ENCODE results near the gene TNRC18.
"Not testable (repeated sequence)": the region's sequence is repeated elsewhere in the genome, so short reads cannot be mapped to it uniquely, and the experiment has no call there.

TNRC18 gene

GRCh38 chr7:5267829-5268228 lies 155.8 kb downstream of the TNRC18 start:
- not testable (repeated sequence) for DNase-seq (ENCODE audit: low spot score)

- no peak for DNase-seq (ENCODE audit: low spot score)
These were observed 157.2 kb downstream of the TNRC18 start for GRCh38 chr7:5266191-5267028.

DNA sequence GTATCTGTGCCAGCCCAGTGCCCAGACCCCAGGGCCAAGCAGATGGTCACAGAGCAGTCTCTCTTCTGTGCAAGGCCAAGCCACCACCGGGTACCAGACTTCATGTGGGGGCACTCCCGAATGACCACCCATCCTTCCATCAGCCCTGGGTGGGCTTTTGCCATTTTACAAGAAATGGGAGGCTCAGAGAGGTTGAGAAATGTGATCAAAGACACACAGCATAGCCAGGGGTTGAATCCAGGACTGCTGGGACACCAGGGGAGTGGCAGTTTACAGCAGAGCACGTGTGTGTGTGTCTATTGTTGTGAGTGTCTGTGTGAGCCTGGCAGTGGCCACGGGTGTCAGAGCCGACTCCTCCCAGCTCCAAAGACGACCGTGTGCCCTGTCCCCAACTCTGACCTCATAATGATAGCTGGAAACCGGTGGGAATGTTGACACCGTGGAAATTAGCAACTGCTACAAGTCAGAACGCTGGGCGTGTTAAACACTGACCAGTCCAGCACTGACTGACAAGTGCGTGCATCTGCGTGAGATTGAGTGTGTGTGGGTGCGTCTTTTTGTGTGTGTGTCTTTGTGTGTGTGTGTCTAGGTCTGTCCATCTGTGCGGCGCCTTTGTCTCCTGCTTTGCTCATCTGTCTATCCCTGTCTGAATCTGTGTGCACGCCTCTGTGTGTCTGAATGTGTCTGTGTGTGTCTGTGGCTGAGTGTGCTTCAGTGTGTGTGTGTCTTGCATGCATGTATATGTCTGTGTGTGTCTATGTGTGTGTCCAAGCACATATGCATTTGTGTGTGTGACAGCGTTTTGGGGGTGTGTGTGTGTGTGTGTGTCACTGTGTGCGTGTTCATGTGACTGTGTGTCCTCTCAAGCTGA lies 158.1 kb downstream of the TNRC18 start:
- DNase-seq (ENCODE audit: low spot score) = no peak

DNA sequence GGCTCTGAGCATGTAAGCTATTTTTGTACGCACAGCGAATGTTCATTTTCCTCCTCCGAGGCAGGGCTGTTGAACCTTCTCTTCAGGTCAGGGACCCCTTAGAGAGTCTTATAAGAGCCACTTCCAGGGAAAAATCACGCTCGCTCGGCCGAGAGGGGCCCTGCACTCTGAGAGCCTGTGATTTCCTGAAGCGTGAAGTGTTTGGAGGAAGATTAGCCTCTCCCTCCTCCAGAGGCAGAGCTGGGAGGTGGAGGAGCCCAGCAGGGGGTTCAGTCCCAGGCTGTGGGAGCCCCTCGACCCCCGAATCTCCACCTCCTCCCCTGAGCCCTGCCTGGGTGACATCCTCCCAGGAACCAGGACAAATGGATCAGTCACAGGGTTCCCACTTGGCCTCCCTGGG lies 160.6 kb downstream of the TNRC18 start:
- not testable (repeated sequence) for DNase-seq (ENCODE audit: low spot score)

DNA sequence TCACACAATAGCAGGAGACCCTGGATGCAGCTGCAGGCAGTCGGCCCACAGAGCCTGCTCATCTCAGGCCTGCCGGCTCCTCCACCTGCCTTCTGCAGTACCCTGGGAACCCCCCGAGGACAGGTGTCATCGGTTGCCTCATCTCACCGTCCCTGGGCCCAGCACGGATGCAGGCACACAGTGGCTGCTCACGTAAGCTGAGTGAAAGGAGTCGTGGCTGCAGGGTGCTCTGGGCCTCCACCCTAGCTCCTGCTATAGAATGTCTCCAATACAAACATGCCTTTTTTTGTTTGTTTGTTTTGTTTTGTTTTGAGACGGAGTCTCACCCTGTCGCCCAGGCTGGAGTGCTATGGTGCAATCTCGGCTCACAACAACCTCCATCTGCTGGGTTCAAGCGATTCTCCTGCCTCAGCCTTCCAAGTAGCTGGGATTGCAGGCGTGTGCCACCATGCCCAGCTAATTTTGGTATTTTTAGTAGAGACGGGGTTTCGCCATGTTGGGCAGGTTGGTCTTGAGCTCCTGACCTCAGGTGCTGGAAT lies 163.0 kb downstream of the TNRC18 start:
- DNase-seq (ENCODE audit: low spot score) = not testable (repeated sequence)

All from CD4-positive, alpha-beta T cell treated with Interleukin-6 at 100 ng/mL for 8 hours (primary cell).